GM10266 (cell line): ENCODE results near the gene SLC8A1.

Experiments used
- DNase-seq: peaks from one replicate; pipeline ENCODE4 v3.0.0; 2012; ENCODE audit errors: extremely low spot score
- CTCF ChIP-seq: IDR thresholded peaks from 2 replicates; pipeline ENCODE4 v1.5.1; 2012; ENCODE audit warnings: mild to moderate bottlenecking, low read depth; ENCODE audit not compliant: control insufficient read depth, insufficient read depth; ENCODE audit errors: missing control alignments

SLC8A1 gene

GRCh38 chr2:40270372-40270771 is 181.5 kb downstream of the SLC8A1 start:
- no peak for DNase-seq
- TF ChIP-seq CTCF: no peak

- no peak for DNase-seq
- TF ChIP-seq CTCF: no peak
Measured at GRCh38 chr2:40268566-40268965, 183.3 kb downstream of the SLC8A1 start.

GRCh38 chr2:40266201-40266600 is 185.7 kb downstream of the SLC8A1 start:
- DNase-seq: no peak
- TF ChIP-seq CTCF: no peak

GRCh38 chr2:40265602-40266001 is 186.3 kb downstream of the SLC8A1 start:
- TF ChIP-seq CTCF: no peak
- DNase-seq: no peak

- DNase-seq: no peak
- no peak for TF ChIP-seq CTCF
Measured at GRCh38 chr2:40261042-40261441, 190.8 kb downstream of the SLC8A1 start.

GRCh38 chr2:40260437-40260836 is 191.5 kb downstream of the SLC8A1 start:
- no peak for DNase-seq
- no peak for TF ChIP-seq CTCF

GRCh38 chr2:40259900-40260299 is 192.0 kb downstream of the SLC8A1 start:
- no peak for TF ChIP-seq CTCF

More at GRCh38 chr2:40259900-40260299, 192.0 kb downstream of the SLC8A1 start:
- no peak for DNase-seq
